ENCODE results near the gene CLIP3. TPM values are rescaled to one million over a fixed set of nuclear protein-coding genes. Genes with fewer than 3 reads are reported as not detected.

CLIP3 gene
- total RNA-seq, 1 experiment from 2014 or later, result 1.5 TPM

DNA sequence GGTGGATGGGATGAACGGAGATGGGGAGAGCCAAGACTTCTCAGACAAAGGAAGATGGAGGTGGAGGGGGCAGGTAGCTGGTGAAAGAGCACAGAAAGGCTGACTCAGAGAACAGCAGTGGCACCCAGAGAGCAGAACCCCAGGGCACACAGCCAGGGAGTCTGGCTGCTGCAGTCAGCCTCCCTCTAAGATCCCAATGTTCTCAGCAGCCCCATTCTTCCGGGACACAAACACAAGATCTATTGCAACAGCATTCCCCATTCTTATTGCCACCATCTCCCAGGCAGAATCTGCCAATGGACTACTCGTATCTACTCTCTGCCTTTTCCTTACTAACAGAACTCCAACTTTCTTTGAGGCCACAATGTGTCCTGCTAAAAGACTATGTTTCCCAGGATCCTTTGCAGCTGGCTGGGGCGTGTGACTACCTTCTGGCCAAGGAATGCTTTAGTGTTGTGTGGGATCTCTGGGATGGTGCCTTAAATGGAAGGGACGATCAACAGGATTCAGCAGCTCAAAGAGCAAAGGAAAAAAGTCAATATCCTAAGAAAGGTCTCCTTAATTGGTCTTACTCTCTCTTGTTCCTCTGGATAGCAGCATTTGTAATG is 13.9 kb upstream of the CLIP3 start:
- Histone ChIP-seq H3K79me2 (ENCODE audit: insufficient read depth, low read length) (no peaks in the 10 kb centered on the region), H3K4me2 (ENCODE audit: low read length) (no peak overlapping the region), H3K9me2 (ENCODE audit: insufficient read depth) (no peaks in the 10 kb centered on the region), H3K36me3 (ENCODE audit: control insufficient read depth in 1 of 2, insufficient read depth in 2 of 2, low read length in 2 of 2) (no peaks in the 10 kb centered on the region), H3K27me3 (ENCODE audit: insufficient read depth, low read length) (no peaks in the 10 kb centered on the region), H3K4me1 (ENCODE audit: control insufficient read depth in 1 of 2, insufficient read depth in 2 of 2, low read length in 2 of 2) (peaks cover under 1 to 16% of the 10 kb centered on the region in 2 experiments; a peak in 3 of 4 replicates), H4K20me1 (ENCODE audit: insufficient read depth) (no peaks in the 10 kb centered on the region), H3K4me3 (replicated peaks in 1 of 2; ENCODE audit: low read depth in 1 of 2, low read length in 2 of 2) (no peak overlapping the region), H3K9ac (ENCODE audit: low read length) (no peak overlapping the region), H3K9me3 (ENCODE audit: control insufficient read depth in 1 of 2, insufficient read depth in 1 of 2, low read depth in 1 of 2, low read length in 2 of 2) (no peaks in the 10 kb centered on the region), H3K27ac (ENCODE audit: low read depth, low read length) (no peak overlapping the region), H2AFZ (ENCODE audit: low read depth, low read length, poor library complexity, severe bottlenecking) (no peak overlapping the region)
- ChIA-PET RAD21 (ENCODE audit: low non-redundant PET in 1 of 2, low total read pairs in 2 of 2, uncharacterized antibody in 2 of 2, unreplicated experiment in 2 of 2) (no interaction called here), POLR2A (no interaction called here), CTCF (no interaction called here)
- ATAC-seq, result no peak
- intact Hi-C loops (cut with micrococcal nuclease), result no loop called here
- BruUV-seq (replicated peaks), result no TSS peak
- no peak for DNase-seq (ENCODE audit: low read depth, low spot score)
- TF ChIP-seq RAD21 (IDR thresholded peaks at IDR 0.05; ENCODE audit: low read depth), result no peak
- TF ChIP-seq JUND (IDR thresholded peaks at IDR 0.05), result no peak
- TF ChIP-seq POLR2A (IDR thresholded peaks at IDR 0.05; ENCODE audit: borderline replicate concordance, extremely low read depth, insufficient read depth, insufficient read length), result no peak
- TF ChIP-seq, protein P1, sequence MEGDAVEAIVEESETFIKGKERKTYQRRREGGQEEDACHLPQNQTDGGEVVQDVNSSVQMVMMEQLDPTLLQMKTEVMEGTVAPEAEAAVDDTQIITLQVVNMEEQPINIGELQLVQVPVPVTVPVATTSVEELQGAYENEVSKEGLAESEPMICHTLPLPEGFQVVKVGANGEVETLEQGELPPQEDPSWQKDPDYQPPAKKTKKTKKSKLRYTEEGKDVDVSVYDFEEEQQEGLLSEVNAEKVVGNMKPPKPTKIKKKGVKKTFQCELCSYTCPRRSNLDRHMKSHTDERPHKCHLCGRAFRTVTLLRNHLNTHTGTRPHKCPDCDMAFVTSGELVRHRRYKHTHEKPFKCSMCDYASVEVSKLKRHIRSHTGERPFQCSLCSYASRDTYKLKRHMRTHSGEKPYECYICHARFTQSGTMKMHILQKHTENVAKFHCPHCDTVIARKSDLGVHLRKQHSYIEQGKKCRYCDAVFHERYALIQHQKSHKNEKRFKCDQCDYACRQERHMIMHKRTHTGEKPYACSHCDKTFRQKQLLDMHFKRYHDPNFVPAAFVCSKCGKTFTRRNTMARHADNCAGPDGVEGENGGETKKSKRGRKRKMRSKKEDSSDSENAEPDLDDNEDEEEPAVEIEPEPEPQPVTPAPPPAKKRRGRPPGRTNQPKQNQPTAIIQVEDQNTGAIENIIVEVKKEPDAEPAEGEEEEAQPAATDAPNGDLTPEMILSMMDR (IDR thresholded peaks at IDR 0.05 in 2 of 3, conservative IDR thresholded peaks at IDR 0.05 in 1 of 3; ENCODE audit: borderline replicate concordance in 1 of 3, insufficient read depth in 1 of 3, low read depth in 2 of 3, low read length in 2 of 3), result no peak
- no peak for TF ChIP-seq SP1 (IDR thresholded peaks at IDR 0.05; ENCODE audit: low read depth)
- no peak for TF ChIP-seq EGR1 (IDR thresholded peaks at IDR 0.05; ENCODE audit: low read depth)
- no peak for TF ChIP-seq FOSL1 (IDR thresholded peaks at IDR 0.05; ENCODE audit: low read depth)
- no peak for TF ChIP-seq ELF1 (IDR thresholded peaks at IDR 0.05; ENCODE audit: borderline replicate concordance, low read depth)
- no peak for TF ChIP-seq REST (IDR thresholded peaks at IDR 0.05; ENCODE audit: low read depth)
- TF ChIP-seq YY1 (IDR thresholded peaks at IDR 0.05; ENCODE audit: extremely low read depth, insufficient replicate concordance, low read depth, low read length), result no peak
- no peak for TF ChIP-seq CEBPB (IDR thresholded peaks at IDR 0.05; ENCODE audit: low read depth)
- TF ChIP-seq ZNF274 (IDR thresholded peaks at IDR 0.05; ENCODE audit: low read depth, low read length), result no peak
- TF ChIP-seq MAX (IDR thresholded peaks at IDR 0.05), result no peak
- TF ChIP-seq POLR2AphosphoS5 (IDR thresholded peaks at IDR 0.05; ENCODE audit: low read depth, low read length), result no peak
- TF ChIP-seq EZH2 (IDR thresholded peaks at IDR 0.05), result no peak
- no peak for TF ChIP-seq CBX3 (IDR thresholded peaks at IDR 0.05; ENCODE audit: low read depth)
- TF ChIP-seq, protein P2, sequence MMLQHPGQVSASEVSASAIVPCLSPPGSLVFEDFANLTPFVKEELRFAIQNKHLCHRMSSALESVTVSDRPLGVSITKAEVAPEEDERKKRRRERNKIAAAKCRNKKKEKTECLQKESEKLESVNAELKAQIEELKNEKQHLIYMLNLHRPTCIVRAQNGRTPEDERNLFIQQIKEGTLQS (IDR thresholded peaks at IDR 0.05), result no peak
- TF ChIP-seq ZFX (IDR thresholded peaks at IDR 0.05), result no peak

Data from HCT116 (cell line).